Fibroblast of the aortic adventitia (primary cell): Measurements from ENCODE around the gene SYMPK. TPM values are rescaled to one million over a fixed set of nuclear protein-coding genes. Genes with fewer than 3 reads are reported as not detected.
A peak's percentile ranks its signal among the peaks of the same experiment; 100 is the strongest.

Source experiments
- DNase-seq: peaks from one replicate; pipeline ENCODE4 v3.0.0-alpha.2; 2010; ENCODE audit warnings: low read depth
- H3K4me3 ChIP-seq: 2 replicates; pipeline ENCODE4 v1.5.1; 2011; ENCODE audit warnings: low read depth, mild to moderate bottlenecking, control low read depth, low read length, moderate library complexity
- total RNA-seq: library from RNA; depleted of rRNA; stranded (reverse); fragments of >200 nt; gene quantifications from 2 replicates; pipeline ENCODE4 v1.2.3, GENCODE V29; 2012; ENCODE audit warnings: low replicate concordance
- TF ChIP-seq, protein P1 (sequence below): IDR thresholded peaks from 2 replicates; pipeline ENCODE4 v1.5.1; 2011; ENCODE audit warnings: mild to moderate bottlenecking, low read length, control low read depth, inconsistent platforms; ENCODE audit not compliant: insufficient read depth

The SYMPK gene
- total RNA-seq, 1 donor: 38.1 TPM

DNA sequence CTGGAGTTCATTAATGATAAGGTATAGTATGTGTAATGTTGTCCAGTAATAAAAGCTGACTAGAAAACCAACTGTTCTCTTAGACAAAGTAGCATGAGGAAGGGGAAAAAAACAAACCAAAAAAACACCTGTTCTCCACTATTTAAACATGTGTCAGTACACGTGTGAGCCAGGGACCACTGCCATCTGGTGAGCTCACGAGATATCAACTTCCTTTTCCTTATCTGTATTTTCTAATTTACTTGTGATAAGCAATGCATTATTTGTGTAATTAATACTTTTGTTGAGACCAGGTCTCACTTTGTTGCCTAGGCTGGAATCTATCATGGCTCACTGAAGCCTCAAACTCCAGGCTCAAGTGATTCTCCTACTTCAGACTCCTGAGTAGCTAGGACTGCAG, 89.6 kb downstream of the SYMPK start:
- DNase-seq: no peak
- H3K4me3 ChIP-seq: no peak overlapping the region
- TF ChIP-seq, protein P1, sequence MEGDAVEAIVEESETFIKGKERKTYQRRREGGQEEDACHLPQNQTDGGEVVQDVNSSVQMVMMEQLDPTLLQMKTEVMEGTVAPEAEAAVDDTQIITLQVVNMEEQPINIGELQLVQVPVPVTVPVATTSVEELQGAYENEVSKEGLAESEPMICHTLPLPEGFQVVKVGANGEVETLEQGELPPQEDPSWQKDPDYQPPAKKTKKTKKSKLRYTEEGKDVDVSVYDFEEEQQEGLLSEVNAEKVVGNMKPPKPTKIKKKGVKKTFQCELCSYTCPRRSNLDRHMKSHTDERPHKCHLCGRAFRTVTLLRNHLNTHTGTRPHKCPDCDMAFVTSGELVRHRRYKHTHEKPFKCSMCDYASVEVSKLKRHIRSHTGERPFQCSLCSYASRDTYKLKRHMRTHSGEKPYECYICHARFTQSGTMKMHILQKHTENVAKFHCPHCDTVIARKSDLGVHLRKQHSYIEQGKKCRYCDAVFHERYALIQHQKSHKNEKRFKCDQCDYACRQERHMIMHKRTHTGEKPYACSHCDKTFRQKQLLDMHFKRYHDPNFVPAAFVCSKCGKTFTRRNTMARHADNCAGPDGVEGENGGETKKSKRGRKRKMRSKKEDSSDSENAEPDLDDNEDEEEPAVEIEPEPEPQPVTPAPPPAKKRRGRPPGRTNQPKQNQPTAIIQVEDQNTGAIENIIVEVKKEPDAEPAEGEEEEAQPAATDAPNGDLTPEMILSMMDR: no peak

DNA sequence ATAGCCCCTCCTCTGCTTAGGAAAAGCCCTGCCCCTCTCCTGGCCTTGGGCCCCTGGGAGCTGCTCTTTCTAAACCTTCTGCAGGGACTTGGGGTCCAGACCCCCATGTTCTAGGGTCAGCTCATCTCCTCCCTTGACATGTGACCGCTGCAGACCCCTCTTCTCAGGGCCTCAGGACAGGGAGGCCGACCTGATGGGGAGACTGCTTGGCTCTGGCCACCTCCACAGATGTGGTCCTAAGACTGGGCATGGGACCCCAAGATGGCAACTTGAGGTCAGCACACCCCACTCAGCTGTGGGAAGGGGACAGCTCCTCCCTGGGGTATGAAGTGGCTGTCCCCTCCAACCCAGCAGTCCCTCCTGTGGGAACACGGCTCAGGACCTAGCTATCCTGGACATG, 90.0 kb downstream of the SYMPK start:
- TF ChIP-seq, protein P1: no peak
- no peak for DNase-seq

DNA sequence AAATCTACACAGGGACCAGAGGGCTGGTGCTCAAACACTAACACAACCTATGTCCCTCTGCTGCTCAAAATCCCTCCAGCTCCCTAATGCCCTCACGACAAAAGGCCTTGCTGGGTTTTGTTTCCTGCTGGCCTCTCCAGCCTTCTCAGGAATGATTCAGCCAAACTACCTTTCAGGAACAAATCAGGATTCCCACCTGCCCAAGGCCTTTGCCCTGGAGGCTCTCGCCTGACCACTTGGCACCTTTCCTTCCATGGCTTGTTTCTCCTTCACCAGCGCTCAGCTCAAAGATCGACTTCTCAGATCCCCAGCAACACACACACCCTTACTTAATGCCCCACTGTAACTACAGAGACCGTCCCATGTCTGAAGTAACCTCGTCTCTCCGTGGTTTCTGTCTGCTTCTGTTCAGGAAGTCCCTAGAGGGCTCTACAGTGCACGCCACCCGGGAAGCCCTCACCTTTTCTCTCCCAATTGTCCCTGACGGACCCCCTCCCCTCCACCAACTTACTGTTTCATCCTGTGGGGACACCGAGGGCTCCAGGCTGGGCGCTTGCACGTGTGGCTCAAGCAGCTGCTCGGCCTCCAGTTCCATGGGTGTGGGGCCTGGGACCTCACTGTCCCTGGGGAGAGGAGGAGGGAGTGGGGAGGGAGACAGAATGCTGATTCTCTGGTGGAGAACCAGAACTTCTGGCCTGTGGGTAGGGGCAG, 90.7 kb downstream of the SYMPK start:
- H3K4me3 ChIP-seq: no peak overlapping the region
- no peak for DNase-seq
- TF ChIP-seq, protein P1: no peak

More for the DNA sequence above, 90.0 kb downstream of the SYMPK start:
- no peak overlapping the region for H3K4me3 ChIP-seq

DNA sequence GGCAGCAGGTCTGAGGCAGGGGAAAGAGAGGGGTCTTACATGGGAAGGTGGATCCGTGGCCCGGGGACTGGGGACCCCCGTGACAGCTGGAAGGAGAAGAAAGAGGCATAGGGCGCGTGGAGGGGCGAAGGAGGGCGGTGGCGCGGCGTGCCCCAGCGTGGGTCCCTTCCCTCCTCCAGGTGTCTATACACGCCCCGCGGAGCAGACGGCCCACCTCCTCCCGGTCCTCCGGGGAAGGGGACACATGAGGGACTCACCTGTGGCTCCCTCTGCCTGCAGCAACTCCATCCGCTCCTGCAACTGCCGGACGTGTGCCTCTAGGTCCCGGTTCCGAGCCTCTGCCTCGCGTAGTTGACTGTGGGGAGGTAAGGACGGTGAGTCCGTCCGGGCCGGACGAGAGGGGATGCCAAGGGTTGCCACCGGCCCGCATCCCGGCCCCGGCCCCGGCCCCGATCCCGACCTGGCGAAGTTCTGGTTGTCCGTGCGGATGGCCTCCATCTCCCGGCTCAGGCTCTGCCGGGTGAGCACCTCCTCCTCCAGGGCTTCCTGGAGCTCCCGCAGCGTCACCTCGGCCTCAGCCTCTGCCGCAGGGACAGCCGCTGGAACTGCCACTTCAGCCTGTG, 91.5 kb downstream of the SYMPK start:
- H3K4me3 ChIP-seq: no peak overlapping the region
- TF ChIP-seq, protein P1: no peak
- no peak for DNase-seq

DNA sequence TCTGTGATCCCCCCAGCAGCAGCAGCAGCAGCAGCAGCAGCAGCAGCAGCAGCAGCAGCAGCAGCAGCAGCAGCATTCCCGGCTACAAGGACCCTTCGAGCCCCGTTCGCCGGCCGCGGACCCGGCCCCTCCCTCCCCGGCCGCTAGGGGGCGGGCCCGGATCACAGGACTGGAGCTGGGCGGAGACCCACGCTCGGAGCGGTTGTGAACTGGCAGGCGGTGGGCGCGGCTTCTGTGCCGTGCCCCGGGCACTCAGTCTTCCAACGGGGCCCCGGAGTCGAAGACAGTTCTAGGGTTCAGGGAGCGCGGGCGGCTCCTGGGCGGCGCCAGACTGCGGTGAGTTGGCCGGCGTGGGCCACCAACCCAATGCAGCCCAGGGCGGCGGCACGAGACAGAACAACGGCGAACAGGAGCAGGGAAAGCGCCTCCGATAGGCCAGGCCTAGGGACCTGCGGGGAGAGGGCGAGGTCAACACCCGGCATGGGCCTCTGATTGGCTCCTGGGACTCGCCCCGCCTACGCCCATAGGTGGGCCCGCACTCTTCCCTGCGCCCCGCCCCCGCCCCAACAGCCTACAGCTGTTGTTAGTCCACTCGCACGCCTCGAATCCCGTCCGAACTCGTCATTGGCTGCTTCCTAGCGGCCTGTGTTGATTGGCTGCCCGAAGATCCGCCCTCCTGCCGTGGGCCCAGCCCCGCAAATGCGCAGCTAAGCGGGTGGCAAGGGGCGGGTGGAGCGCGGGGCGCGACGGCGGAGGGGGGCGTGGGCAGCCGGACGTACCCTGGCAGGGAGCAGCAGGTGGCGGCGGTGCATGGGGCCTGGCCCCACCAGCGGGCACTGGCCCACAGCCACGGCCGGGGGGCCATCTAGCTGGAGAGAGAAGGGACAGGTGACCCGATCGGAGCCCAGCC, 92.5 kb downstream of the SYMPK start:
- TF ChIP-seq, protein P1: peak; percentile 78
- H3K4me3 ChIP-seq: peak overlapping the region; percentile 63
- peak; percentile 97 for DNase-seq

DNA sequence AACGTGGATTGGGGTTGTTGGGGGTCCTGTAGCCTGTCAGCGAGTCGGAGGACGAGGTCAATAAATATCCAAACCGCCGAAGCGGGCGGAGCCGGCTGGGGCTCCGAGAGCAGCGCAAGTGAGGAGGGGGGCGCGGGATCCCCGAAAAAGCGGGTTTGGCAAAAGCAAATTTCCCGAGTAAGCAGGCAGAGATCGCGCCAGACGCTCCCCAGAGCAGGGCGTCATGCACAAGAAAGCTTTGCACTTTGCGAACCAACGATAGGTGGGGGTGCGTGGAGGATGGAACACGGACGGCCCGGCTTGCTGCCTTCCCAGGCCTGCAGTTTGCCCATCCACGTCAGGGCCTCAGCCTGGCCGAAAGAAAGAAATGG, 93.1 kb downstream of the SYMPK start:
- H3K4me3 ChIP-seq: peak overlapping the region; percentile 63
- peak; percentile 54 for DNase-seq
- TF ChIP-seq, protein P1: no peak
